ENCODE data around the gene UVRAG.

Gene UVRAG

GRCh38 chr11:75859614-75860013 lies 44.6 kb downstream of the UVRAG start:
- H3K9me3 ChIP-seq (ENCODE audit: control insufficient read depth, low read length) = no peaks in the 10 kb centered on the region
- no peaks in the 10 kb centered on the region for H3K36me3 ChIP-seq (ENCODE audit: control insufficient read depth, insufficient read depth, low read length)
- no peak overlapping the region for H3K4me2 ChIP-seq (ENCODE audit: low read length)
- H3K79me2 ChIP-seq = peaks cover 8% of the 10 kb centered on the region
- H3K27me3 ChIP-seq (ENCODE audit: control insufficient read depth, insufficient read depth, low read length) = no peaks in the 10 kb centered on the region
- no peak for TF ChIP-seq CTCF (IDR thresholded peaks at IDR 0.05)
- H3K4me3 ChIP-seq (ENCODE audit: low read depth, low read length) = no peak overlapping the region
- H3K4me1 ChIP-seq = no peaks in the 10 kb centered on the region
- H3K27ac ChIP-seq = no peak overlapping the region
- H2AFZ ChIP-seq = no peak overlapping the region
- H3K9ac ChIP-seq = no peak overlapping the region

GRCh38 chr11:75862437-75862836 lies 47.4 kb downstream of the UVRAG start:
- no peaks in the 10 kb centered on the region for H3K27me3 ChIP-seq (ENCODE audit: control insufficient read depth, insufficient read depth, low read length)
- TF ChIP-seq CTCF (IDR thresholded peaks at IDR 0.05) = no peak
- H3K36me3 ChIP-seq (ENCODE audit: control insufficient read depth, insufficient read depth, low read length) = no peaks in the 10 kb centered on the region
- no peak overlapping the region for H3K4me2 ChIP-seq (ENCODE audit: low read length)
- no peaks in the 10 kb centered on the region for H3K4me1 ChIP-seq
- peaks cover 7% of the 10 kb centered on the region for H3K79me2 ChIP-seq
- H3K4me3 ChIP-seq (ENCODE audit: low read depth, low read length) = no peak overlapping the region
- no peak overlapping the region for H3K9ac ChIP-seq
- H2AFZ ChIP-seq = no peak overlapping the region
- no peaks in the 10 kb centered on the region for H3K9me3 ChIP-seq (ENCODE audit: control insufficient read depth, low read length)
- H3K27ac ChIP-seq = no peak overlapping the region

GRCh38 chr11:75867778-75868374 lies 52.9 kb downstream of the UVRAG start:
- Histone ChIP-seq H3K79me2 (peaks cover 3% of the 10 kb centered on the region), H3K9ac (no peak overlapping the region), H3K36me3 (ENCODE audit: control insufficient read depth, insufficient read depth, low read length) (no peaks in the 10 kb centered on the region), H2AFZ (no peak overlapping the region), H3K27me3 (ENCODE audit: control insufficient read depth, insufficient read depth, low read length) (no peaks in the 10 kb centered on the region), H3K4me2 (ENCODE audit: low read length) (no peak overlapping the region), H3K4me1 (peaks cover 4% of the 10 kb centered on the region), H3K4me3 (ENCODE audit: low read depth, low read length) (no peak overlapping the region), H3K9me3 (ENCODE audit: control insufficient read depth, low read length) (no peaks in the 10 kb centered on the region), H3K27ac (no peak overlapping the region)
- TF ChIP-seq CTCF (IDR thresholded peaks at IDR 0.05) = peak; percentile 68

- H3K27me3 ChIP-seq (ENCODE audit: control insufficient read depth, insufficient read depth, low read length) = no peaks in the 10 kb centered on the region
- no peak for TF ChIP-seq CTCF (IDR thresholded peaks at IDR 0.05)
- H2AFZ ChIP-seq = no peak overlapping the region
- no peaks in the 10 kb centered on the region for H3K9me3 ChIP-seq (ENCODE audit: control insufficient read depth, low read length)
- H3K4me2 ChIP-seq (ENCODE audit: low read length) = no peak overlapping the region
- H3K4me1 ChIP-seq = peaks cover 4% of the 10 kb centered on the region
- no peak overlapping the region for H3K27ac ChIP-seq
- no peak overlapping the region for H3K4me3 ChIP-seq (ENCODE audit: low read depth, low read length)
- H3K79me2 ChIP-seq = peaks cover 6% of the 10 kb centered on the region
- no peak overlapping the region for H3K9ac ChIP-seq
- no peaks in the 10 kb centered on the region for H3K36me3 ChIP-seq (ENCODE audit: control insufficient read depth, insufficient read depth, low read length)
Observed at GRCh38 chr11:75868990-75869389, 54.0 kb downstream of the UVRAG start.

All from parathyroid adenoma (tissue), 2 donors.